SH-SY5Y (cell line): Measurements from ENCODE around the gene NPHS1.

Experiments used
- GATA2 ChIP-seq: IDR thresholded peaks from 2 replicates; pipeline ENCODE4 v1.6.1; 2011; ENCODE audit warnings: mild to moderate bottlenecking, low read depth, low read length
- GATA3 ChIP-seq: IDR thresholded peaks from 2 replicates; pipeline ENCODE4 v1.6.1; 2011; ENCODE audit warnings: low read depth, mild to moderate bottlenecking, low read length, moderate library complexity

DNA sequence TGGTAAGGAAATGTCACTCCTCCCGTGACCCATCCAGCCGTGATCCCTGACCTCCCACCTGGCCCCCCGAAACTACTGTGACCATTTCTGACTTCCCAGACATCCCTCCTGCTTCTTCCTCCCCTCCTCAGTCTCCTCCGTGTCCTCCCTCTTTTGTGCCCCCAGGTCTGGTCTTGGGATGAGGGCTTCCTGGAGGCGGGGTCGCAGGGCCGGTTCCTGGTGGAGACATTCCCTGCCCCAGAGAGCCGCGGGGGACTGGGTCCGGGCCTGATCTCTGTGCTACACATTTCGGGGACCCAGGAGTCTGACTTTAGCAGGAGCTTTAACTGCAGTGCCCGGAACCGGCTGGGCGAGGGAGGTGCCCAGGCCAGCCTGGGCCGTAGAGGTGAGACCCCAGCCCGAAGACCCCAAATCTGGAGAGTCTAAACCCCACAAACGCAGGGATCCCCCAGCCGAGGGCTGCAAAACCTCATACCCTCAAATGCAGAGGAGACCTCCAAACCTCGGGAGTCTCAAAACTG lies 9.4 kb upstream of the NPHS1 start:
- TF ChIP-seq GATA2 (no peak), GATA3 (no peak)
